B cell (primary cell): ENCODE results near the gene NFE2L1.

Experiments
- CTCF ChIP-seq: fragments of 200-600 bp; IDR thresholded peaks from one replicate; pipeline ENCODE4 v1.8.0; 2022; ENCODE audit warnings: antibody characterized with exemption, mild to moderate bottlenecking
- EZH2 ChIP-seq: IDR thresholded peaks from 2 replicates; pipeline ENCODE4 v1.6.1; 2012; ENCODE audit warnings: borderline replicate concordance, low read depth, mild to moderate bottlenecking, moderate library complexity, low read length; ENCODE audit not compliant: insufficient read depth, poor library complexity, severe bottlenecking

GRCh38 chr17:48013876-48014594 lies 34.1 kb upstream of the NFE2L1 start:
- no peak for TF ChIP-seq CTCF
- no peak for TF ChIP-seq EZH2
